Activated B cell treated with CpG ODN at 0.5 μM for 24 hours (primary cell): Measurements from ENCODE around the gene CCDC89. TPM values are rescaled to one million over a fixed set of nuclear protein-coding genes. Genes with fewer than 3 reads are reported as not detected.

Source experiments
- ATAC-seq: fragments of 200-7000 bp; cut with Tn5 transposase; one replicate; pipeline ENCODE4 v1.10.0; 2021; ENCODE audit warnings: low read depth, mild to moderate bottlenecking, moderate library complexity
- CTCF ChIA-PET: fragments of 350-600 bp; sonication (Branson Sonifier 250); formaldehyde crosslinking; loops from one replicate; lab custom pipeline; 2021; ENCODE audit warnings: antibody characterized with exemption; lab: Charles Lee
- POLR2A ChIA-PET: fragments of 350-600 bp; sonication (Branson Sonifier 250); formaldehyde crosslinking; loops from one replicate; lab custom pipeline; 2021; ENCODE audit warnings: antibody characterized with exemption; lab: Charles Lee
- DNase-seq: peaks from one replicate; pipeline ENCODE4 v3.0.0; 2022
- H3K27ac Mint-ChIP-seq: one replicate; pipeline ENCODE4 v1.8.0; 2020; ENCODE audit warnings: mixed read lengths
- H3K27me3 Mint-ChIP-seq: one replicate; pipeline ENCODE4 v1.8.0; 2021; ENCODE audit warnings: mixed read lengths
- H3K36me3 Mint-ChIP-seq: one replicate; pipeline ENCODE4 v1.8.0; 2021; ENCODE audit warnings: low read depth, mixed read lengths
- H3K4me1 Mint-ChIP-seq: one replicate; pipeline ENCODE4 v1.8.0; 2021; ENCODE audit warnings: mixed read lengths
- H3K4me3 Mint-ChIP-seq: one replicate; pipeline ENCODE4 v1.8.0; 2020; ENCODE audit warnings: mild to moderate bottlenecking, mixed read lengths
- H3K9me3 Mint-ChIP-seq: one replicate; pipeline ENCODE4 v1.8.0; 2020; ENCODE audit warnings: mixed read lengths
- CTCF ChIP-seq: fragments of 200-600 bp; IDR thresholded peaks from one replicate; pipeline ENCODE4 v1.8.0; 2022; ENCODE audit warnings: antibody characterized with exemption, mild to moderate bottlenecking
- intact Hi-C: fragments of 100-400 bp; cut with micrococcal nuclease; formaldehyde crosslinking; loops from one replicate; pipeline ENCODE4 v1.15.1; 2024
- total RNA-seq: library from RNA; stranded (reverse); gene quantifications from 2 replicates; pipeline ENCODE4 v1.2.3, GENCODE V29; 2022

CCDC89 gene
- total RNA-seq, 1 donor from 2014 or later = not detected

GRCh38 chr11:85651118-85651517 lies 34.9 kb downstream of the CCDC89 start:
- intact Hi-C loops = no loop called here
- Mint-ChIP-seq H3K27me3 (no peaks in the 10 kb centered on the region), H3K4me3 (no peak overlapping the region), H3K9me3 (no peaks in the 10 kb centered on the region), H3K4me1 (peaks cover 22% of the 10 kb centered on the region), H3K27ac (no peak overlapping the region), H3K36me3 (peaks cover 41% of the 10 kb centered on the region)
- DNase-seq (no peak), ATAC-seq (no peak)
- TF ChIP-seq CTCF = no peak
- CTCF ChIA-PET = no interaction called here
- POLR2A ChIA-PET = interaction anchor here (0.6 kb wide), 1 partner anchor 655 kb away, joined by 4 read pairs; no protein-coding TSS in a partner anchor

DNA sequence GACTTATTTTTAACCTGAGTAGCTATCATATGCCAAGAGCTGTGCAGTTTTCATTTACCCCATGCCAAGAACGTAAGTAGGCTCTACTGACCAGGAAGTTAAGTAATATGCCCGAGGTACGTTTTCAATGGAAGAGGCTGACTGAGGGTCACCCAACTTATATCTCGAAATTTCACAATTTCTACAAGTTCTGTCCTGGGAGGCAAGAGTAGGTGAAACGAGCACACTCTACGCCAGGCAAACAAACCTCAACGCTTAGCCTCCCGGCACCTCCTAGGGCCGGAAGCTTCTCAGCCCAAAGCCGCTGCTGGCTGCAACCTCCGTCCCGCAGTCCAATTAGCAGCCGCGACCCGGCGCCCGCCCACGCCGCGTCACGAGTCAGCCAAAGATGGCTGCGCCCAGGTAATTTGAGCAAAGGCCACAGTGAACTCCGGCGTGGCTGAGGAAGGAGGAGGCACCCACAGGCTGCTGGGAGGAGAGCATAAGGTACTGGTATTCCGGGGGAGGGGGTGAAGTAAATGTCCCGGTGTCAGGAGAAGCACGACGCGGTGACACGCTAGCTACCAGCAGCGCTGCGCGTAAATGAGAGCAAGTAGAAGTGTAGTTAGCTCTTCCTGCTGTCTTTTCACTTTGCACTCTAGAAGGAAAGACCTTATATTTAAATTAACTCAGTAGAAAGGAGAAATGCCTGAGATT lies 38.2 kb downstream of the CCDC89 start, which contains the start of gene TMEM126A:
Gene TMEM126A, plus strand, starts transcription at position 364 of the 696 bp plus-strand sequence. CDS start 2,289 bp downstream, outside the sequence.
- ATAC-seq = peak; percentile 99
- peaks cover 20% of the 10 kb centered on the region for H3K36me3 Mint-ChIP-seq
- H3K27ac Mint-ChIP-seq = peak within 1 kb of the TSS; percentile 91
- peak within 1 kb of the TSS; percentile 98 for H3K4me3 Mint-ChIP-seq
- intact Hi-C loops = loop anchor here (1.0 kb wide), 4 partner anchors 9 to 655 kb away; partner anchors contain the start of genes HIKESHI and TMEM126B
- DNase-seq = peak; percentile 77
- TF ChIP-seq CTCF = no peak
- no peaks in the 10 kb centered on the region for H3K9me3 Mint-ChIP-seq
- POLR2A ChIA-PET = interaction anchor here (0.5 to 5.7 kb wide), 15 partner anchors 9 to 598 kb away, joined by 3 to 102 read pairs (median 5); partner anchors contain the start of genes CCDC83, CREBZF, DLG2 and TMEM126B
- peaks cover 22% of the 10 kb centered on the region for H3K4me1 Mint-ChIP-seq
- peaks cover 10% of the 10 kb centered on the region for H3K27me3 Mint-ChIP-seq
- CTCF ChIA-PET = interaction anchor here (0.9 to 3.9 kb wide), 4 partner anchors 20 to 867 kb away, joined by 3 to 16 read pairs (median 3); partner anchors contain the start of genes CCDC83, DLG2 and TMEM126B

DNA sequence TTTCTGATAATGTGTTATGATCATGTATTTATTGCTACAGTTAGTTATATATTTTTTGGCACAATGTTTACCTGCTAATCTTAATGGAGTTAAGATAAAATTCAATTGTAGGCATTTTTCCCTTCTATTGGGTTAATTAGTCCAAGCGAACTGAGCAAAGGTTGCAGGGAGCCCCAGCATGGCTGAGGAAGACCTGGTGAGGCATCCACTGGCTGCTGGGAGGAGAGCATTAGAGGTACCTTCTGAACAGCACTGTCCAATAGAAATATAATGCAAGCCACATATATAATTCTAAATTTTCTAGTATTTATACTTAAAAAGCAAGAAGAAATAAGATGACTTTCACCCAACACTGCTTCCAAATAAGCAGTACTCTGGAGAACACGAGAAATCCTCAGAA lies 38.9 kb downstream of the CCDC89 start:
- intact Hi-C loops = loop anchor here (1.0 kb wide), 3 partner anchors 17 to 655 kb away; partner anchors contain the start of genes HIKESHI and TMEM126B
- DNase-seq = no peak
- Mint-ChIP-seq H3K36me3 (peaks cover 16% of the 10 kb centered on the region), H3K27ac (peak overlapping the region; percentile 91), H3K4me1 (peaks cover 22% of the 10 kb centered on the region), H3K9me3 (no peaks in the 10 kb centered on the region), H3K4me3 (peak overlapping the region; percentile 98), H3K27me3 (peaks cover 10% of the 10 kb centered on the region)
- POLR2A ChIA-PET = interaction anchor here (0.7 to 5.7 kb wide), 12 partner anchors 9 to 598 kb away, joined by 3 to 102 read pairs (median 6); partner anchors contain the start of genes CCDC83, CREBZF, DLG2 and TMEM126B
- ATAC-seq = no peak
- TF ChIP-seq CTCF = no peak
- CTCF ChIA-PET = interaction anchor here (1.2 to 3.9 kb wide), 2 partner anchors 19 to 866 kb away, joined by 3 to 16 read pairs; partner anchors contain the start of genes DLG2 and TMEM126B

- intact Hi-C loops = no loop called here
- H3K4me1 Mint-ChIP-seq = peaks cover 13% of the 10 kb centered on the region
- no peak overlapping the region for H3K27ac Mint-ChIP-seq
- ChIA-PET CTCF (no interaction called here), POLR2A (no interaction called here)
- H3K9me3 Mint-ChIP-seq = no peaks in the 10 kb centered on the region
- ATAC-seq (no peak), DNase-seq (no peak)
- H3K36me3 Mint-ChIP-seq = peaks cover 12% of the 10 kb centered on the region
- H3K27me3 Mint-ChIP-seq = peaks cover 14% of the 10 kb centered on the region
- TF ChIP-seq CTCF = no peak
- H3K4me3 Mint-ChIP-seq = no peak overlapping the region
These were observed 42.8 kb downstream of the CCDC89 start for GRCh38 chr11:85643191-85643614.

DNA sequence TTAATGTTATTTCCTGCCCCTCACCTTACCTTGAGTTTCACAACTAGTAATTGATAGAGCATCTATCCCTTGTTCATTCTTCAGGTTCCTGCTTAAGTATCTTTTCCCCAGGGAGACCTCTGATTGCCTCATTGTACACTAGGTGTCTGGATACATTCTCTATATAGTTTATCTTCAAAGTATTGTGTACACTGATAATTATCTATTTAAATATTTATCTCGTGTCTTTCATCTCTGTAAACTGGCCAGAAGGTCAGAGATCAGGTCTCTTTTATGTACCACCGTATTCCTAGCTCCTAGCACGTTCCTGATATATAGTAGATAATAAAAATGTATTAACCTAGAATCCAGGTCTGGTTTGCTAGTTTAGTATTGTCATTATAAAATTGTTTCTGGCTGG lies 51.2 kb downstream of the CCDC89 start:
- POLR2A ChIA-PET = no interaction called here
- intact Hi-C loops = no loop called here
- Mint-ChIP-seq H3K9me3 (no peaks in the 10 kb centered on the region), H3K36me3 (peaks cover 53% of the 10 kb centered on the region), H3K27ac (no peak overlapping the region), H3K4me3 (no peak overlapping the region), H3K4me1 (peaks cover 1% of the 10 kb centered on the region), H3K27me3 (no peaks in the 10 kb centered on the region)
- TF ChIP-seq CTCF = no peak
- DNase-seq (no peak), ATAC-seq (no peak)
- CTCF ChIA-PET = no interaction called here
